SK-N-SH treated with all-trans-retinoic acid at 6 μM for 48 hours (cell line): ENCODE results near the gene CLTC.
"Not testable (repeated sequence)": the region's sequence is repeated elsewhere in the genome, so short reads cannot be mapped to it uniquely, and the experiment has no call there.

Source experiments
- ATAC-seq: fragments of 200-7000 bp; cut with Tn5 transposase; 3 replicates; pipeline ENCODE4 v1.9.1; 2020; ENCODE audit warnings: mild to moderate bottlenecking, moderate library complexity
- ARNTL ChIP-seq: fragments of 450-650 bp; formaldehyde crosslinking; IDR thresholded peaks from 2 replicates; pipeline ENCODE4 v1.5.0; 2020; ENCODE audit warnings: low read depth, mild to moderate bottlenecking, moderate library complexity, borderline replicate concordance
- BACH2 ChIP-seq: fragments of 250-450 bp; sonication (Bioruptor Pico); IDR thresholded peaks from 2 replicates; pipeline ENCODE4 v1.9.0; 2021; ENCODE audit warnings: mild to moderate bottlenecking, borderline replicate concordance
- CREB5 ChIP-seq: fragments of 250-450 bp; sonication (Bioruptor Pico); IDR thresholded peaks from 2 replicates; pipeline ENCODE4 v1.5.1; 2020; ENCODE audit warnings: low read depth, mild to moderate bottlenecking, moderate library complexity
- CSDC2 ChIP-seq: fragments of 250-450 bp; sonication (Bioruptor Pico); IDR thresholded peaks from 2 replicates; pipeline ENCODE4 v1.5.0; 2020; ENCODE audit warnings: mild to moderate bottlenecking, moderate library complexity
- CSRNP3 ChIP-seq: fragments of 250-450 bp; sonication (Bioruptor Pico); IDR thresholded peaks from 2 replicates; pipeline ENCODE4 v1.5.1; 2021; ENCODE audit warnings: mild to moderate bottlenecking, moderate library complexity
- ESRRG ChIP-seq: fragments of 250-450 bp; sonication (Bioruptor Pico); IDR thresholded peaks from 2 replicates; pipeline ENCODE4 v1.6.1; 2021; ENCODE audit warnings: mild to moderate bottlenecking
- GLIS3 ChIP-seq: fragments of 250-450 bp; sonication (Bioruptor Pico); IDR thresholded peaks from 2 replicates; pipeline ENCODE4 v1.5.0; 2020; ENCODE audit warnings: mild to moderate bottlenecking, moderate library complexity
- ISL1 ChIP-seq: fragments of 250-450 bp; sonication (Bioruptor Pico); IDR thresholded peaks from 2 replicates; pipeline ENCODE4 v2.1.2; 2022; ENCODE audit warnings: mild to moderate bottlenecking, moderate library complexity
- POU6F1 ChIP-seq: fragments of 250-450 bp; sonication (Bioruptor Pico); IDR thresholded peaks from 2 replicates; pipeline ENCODE4 v1.8.0; 2021; ENCODE audit warnings: low read depth, mild to moderate bottlenecking, moderate library complexity, borderline replicate concordance
- PPARA ChIP-seq: fragments of 250-450 bp; sonication (Bioruptor Pico); IDR thresholded peaks from 2 replicates; pipeline ENCODE4 v1.5.0; 2020; ENCODE audit warnings: mild to moderate bottlenecking, borderline replicate concordance
- RARB ChIP-seq: fragments of 250-450 bp; sonication (Bioruptor Pico); IDR thresholded peaks from 2 replicates; pipeline ENCODE4 v1.8.0; 2021; ENCODE audit warnings: mild to moderate bottlenecking, moderate library complexity
- SNAI2 ChIP-seq: fragments of 250-450 bp; sonication (Bioruptor Pico); IDR thresholded peaks from 2 replicates; pipeline ENCODE4 v1.5.0; 2020; ENCODE audit warnings: mild to moderate bottlenecking, moderate library complexity
- TCF4 ChIP-seq: fragments of 250-450 bp; sonication (Bioruptor Pico); IDR thresholded peaks from 2 replicates; pipeline ENCODE4 v1.8.0; 2021; ENCODE audit warnings: mild to moderate bottlenecking, moderate library complexity, borderline replicate concordance
- TOX ChIP-seq: fragments of 250-450 bp; sonication (Bioruptor Pico); IDR thresholded peaks from 2 replicates; pipeline ENCODE4 v1.8.0; 2021; ENCODE audit warnings: mild to moderate bottlenecking, moderate library complexity, borderline replicate concordance
- ZC3H10 ChIP-seq: fragments of 250-450 bp; sonication (Bioruptor Pico); IDR thresholded peaks from 2 replicates; pipeline ENCODE4 v1.5.1; 2021; ENCODE audit warnings: mild to moderate bottlenecking, moderate library complexity
- ZFP3 ChIP-seq: fragments of 250-450 bp; sonication (Bioruptor Pico); IDR thresholded peaks from 2 replicates; pipeline ENCODE4 v1.5.0; 2020; ENCODE audit warnings: mild to moderate bottlenecking, moderate library complexity
- ZFP30 ChIP-seq: fragments of 450-650 bp; formaldehyde crosslinking; IDR thresholded peaks from 2 replicates; pipeline ENCODE4 v1.5.0; 2022; ENCODE audit warnings: mild to moderate bottlenecking, moderate library complexity
- ZNF565 ChIP-seq: fragments of 450-650 bp; formaldehyde crosslinking; conservative IDR thresholded peaks from 2 replicates; pipeline ENCODE4 v1.5.0; 2020; ENCODE audit warnings: low read depth, mild to moderate bottlenecking, moderate library complexity
- ZNF8 ChIP-seq: fragments of 450-650 bp; formaldehyde crosslinking; IDR thresholded peaks from 2 replicates; pipeline ENCODE4 v1.5.0; 2020; ENCODE audit warnings: mild to moderate bottlenecking, moderate library complexity

The CLTC gene

GRCh38 chr17:59651346-59651745 lies 31.7 kb downstream of the CLTC start:
- ATAC-seq: no peak
- no peak for TF ChIP-seq ZNF565 (CRISPR knock-in tag)
- no peak for TF ChIP-seq RARB
- no peak for TF ChIP-seq TCF4 (CRISPR knock-in tag)
- no peak for TF ChIP-seq ZNF8 (CRISPR knock-in tag)
- TF ChIP-seq BACH2 (CRISPR knock-in tag): no peak
- no peak for TF ChIP-seq ISL1 (CRISPR knock-in tag)
- no peak for TF ChIP-seq ESRRG (CRISPR knock-in tag)
- TF ChIP-seq POU6F1: no peak
- no peak for TF ChIP-seq ZFP30 (CRISPR knock-in tag)
- TF ChIP-seq SNAI2 (CRISPR knock-in tag): no peak

GRCh38 chr17:59652119-59652518 lies 32.4 kb downstream of the CLTC start:
- no peak for ATAC-seq
- TF ChIP-seq CSRNP3 (CRISPR knock-in tag) (no peak), ISL1 (CRISPR knock-in tag) (peak; percentile 28; the same call in 1 of the 2 replicates), ZNF565 (CRISPR knock-in tag) (no peak), ZFP30 (CRISPR knock-in tag) (no peak)

- ATAC-seq: not testable (repeated sequence)
These were observed 36.9 kb downstream of the CLTC start for GRCh38 chr17:59656624-59657023.

GRCh38 chr17:59666235-59666634 lies 46.5 kb downstream of the CLTC start:
- ATAC-seq: no peak
- TF ChIP-seq ESRRG (CRISPR knock-in tag) (no peak), CSRNP3 (CRISPR knock-in tag) (no peak), ZC3H10 (CRISPR knock-in tag) (no peak), TCF4 (CRISPR knock-in tag) (no peak), BACH2 (CRISPR knock-in tag) (no peak), ZFP3 (CRISPR knock-in tag) (no peak), ISL1 (CRISPR knock-in tag) (no peak), TOX (CRISPR knock-in tag) (no peak), ZNF8 (CRISPR knock-in tag) (no peak)
- TF ChIP-seq, all 23 proteins: peak for 0

GRCh38 chr17:59668816-59669215 lies 49.1 kb downstream of the CLTC start:
- TF ChIP-seq POU6F1 (no peak), CSDC2 (CRISPR knock-in tag) (no peak), ISL1 (CRISPR knock-in tag) (peak; percentile 83)
- TF ChIP-seq, all 23 proteins: peak for 1
- ATAC-seq: peak; percentile 86

GRCh38 chr17:59669411-59669810 lies 49.7 kb downstream of the CLTC start:
- peak; percentile 15 for ATAC-seq
- no peak for TF ChIP-seq CSDC2 (CRISPR knock-in tag)
- TF ChIP-seq ISL1 (CRISPR knock-in tag): no peak
- no peak for TF ChIP-seq ZC3H10 (CRISPR knock-in tag)
- no peak for TF ChIP-seq BACH2 (CRISPR knock-in tag)
- no peak for TF ChIP-seq ZNF8 (CRISPR knock-in tag)
- TF ChIP-seq POU6F1: no peak
- TF ChIP-seq ZNF565 (CRISPR knock-in tag): no peak
- TF ChIP-seq CSRNP3 (CRISPR knock-in tag): no peak
- TF ChIP-seq ARNTL (CRISPR knock-in tag): no peak
- TF ChIP-seq PPARA (CRISPR knock-in tag): no peak
- TF ChIP-seq ZFP30 (CRISPR knock-in tag): no peak
- no peak for TF ChIP-seq CREB5 (CRISPR knock-in tag)
- TF ChIP-seq GLIS3 (CRISPR knock-in tag): no peak
- no peak for TF ChIP-seq ZFP3 (CRISPR knock-in tag)
- TF ChIP-seq SNAI2 (CRISPR knock-in tag): no peak
- no peak for TF ChIP-seq RARB
- no peak for TF ChIP-seq TCF4 (CRISPR knock-in tag)
